ENCODE measurements around the gene NTN4. TPM values are rescaled to one million over a fixed set of nuclear protein-coding genes. Genes with fewer than 3 reads are reported as not detected.
A peak's percentile ranks its signal among the peaks of the same experiment; 100 is the strongest.

The NTN4 gene
- total RNA-seq, 1 donor from 2014 or later = 336 TPM

DNA sequence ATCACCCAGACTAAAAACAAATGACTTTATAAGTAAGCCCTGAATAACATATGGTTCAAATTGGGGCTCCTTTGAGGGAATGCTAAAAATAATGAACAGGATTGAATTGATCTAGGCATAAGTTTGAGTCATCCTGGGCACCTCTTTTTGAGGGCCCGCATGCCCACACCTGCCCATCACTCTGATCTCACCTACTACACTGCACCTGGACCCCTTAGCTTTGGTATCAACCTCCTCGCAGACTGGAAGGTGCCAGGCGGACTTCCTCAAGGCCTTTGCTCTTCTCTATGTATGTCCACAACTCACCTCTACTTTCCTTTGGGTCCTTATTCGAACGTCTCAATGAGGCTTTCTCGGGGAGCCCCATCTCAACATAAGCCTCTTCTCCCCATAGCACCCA is 17.2 kb downstream of the NTN4 start:
- peaks cover 20% of the 10 kb centered on the region for H3K9me3 Mint-ChIP-seq (ENCODE audit: low read depth)
- peaks cover 62% of the 10 kb centered on the region for H3K4me1 Mint-ChIP-seq (ENCODE audit: low read depth)
- no peak overlapping the region for H3K27ac Mint-ChIP-seq (ENCODE audit: unreplicated experiment)
- H3K36me3 Mint-ChIP-seq (ENCODE audit: low read depth) = peaks cover 60% of the 10 kb centered on the region
- no peaks in the 10 kb centered on the region for H3K27me3 Mint-ChIP-seq (ENCODE audit: low read depth)
- TF ChIP-seq, protein P1, sequence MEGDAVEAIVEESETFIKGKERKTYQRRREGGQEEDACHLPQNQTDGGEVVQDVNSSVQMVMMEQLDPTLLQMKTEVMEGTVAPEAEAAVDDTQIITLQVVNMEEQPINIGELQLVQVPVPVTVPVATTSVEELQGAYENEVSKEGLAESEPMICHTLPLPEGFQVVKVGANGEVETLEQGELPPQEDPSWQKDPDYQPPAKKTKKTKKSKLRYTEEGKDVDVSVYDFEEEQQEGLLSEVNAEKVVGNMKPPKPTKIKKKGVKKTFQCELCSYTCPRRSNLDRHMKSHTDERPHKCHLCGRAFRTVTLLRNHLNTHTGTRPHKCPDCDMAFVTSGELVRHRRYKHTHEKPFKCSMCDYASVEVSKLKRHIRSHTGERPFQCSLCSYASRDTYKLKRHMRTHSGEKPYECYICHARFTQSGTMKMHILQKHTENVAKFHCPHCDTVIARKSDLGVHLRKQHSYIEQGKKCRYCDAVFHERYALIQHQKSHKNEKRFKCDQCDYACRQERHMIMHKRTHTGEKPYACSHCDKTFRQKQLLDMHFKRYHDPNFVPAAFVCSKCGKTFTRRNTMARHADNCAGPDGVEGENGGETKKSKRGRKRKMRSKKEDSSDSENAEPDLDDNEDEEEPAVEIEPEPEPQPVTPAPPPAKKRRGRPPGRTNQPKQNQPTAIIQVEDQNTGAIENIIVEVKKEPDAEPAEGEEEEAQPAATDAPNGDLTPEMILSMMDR (IDR thresholded peaks at IDR 0.05) = no peak
- no peak for DNase-seq (ENCODE audit: low spot score)
- no peak overlapping the region for H3K4me3 Mint-ChIP-seq (ENCODE audit: unreplicated experiment)

DNA sequence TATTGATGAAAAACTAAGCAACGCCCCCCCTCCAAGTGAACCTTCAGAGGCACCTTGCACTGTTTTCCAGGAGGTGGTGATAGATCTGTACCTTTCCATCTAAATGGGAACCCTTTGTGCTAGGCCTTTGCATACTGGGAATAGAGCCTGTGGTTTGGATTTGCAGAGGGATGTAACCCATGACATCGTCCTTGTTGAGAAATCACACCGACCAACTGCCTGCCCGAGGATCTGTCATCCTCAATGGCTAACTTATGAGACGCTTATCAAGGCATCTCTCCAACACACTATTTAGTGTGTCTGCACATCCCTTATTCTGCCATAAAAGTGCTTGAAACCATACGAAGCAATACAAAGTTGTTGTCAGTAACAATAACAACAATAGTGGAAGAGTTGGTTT is 22.9 kb downstream of the NTN4 start:
- Mint-ChIP-seq H3K4me1 (ENCODE audit: low read depth) (peaks cover 84% of the 10 kb centered on the region), H3K36me3 (ENCODE audit: low read depth) (peaks cover 28% of the 10 kb centered on the region), H3K4me3 (ENCODE audit: unreplicated experiment) (no peak overlapping the region), H3K27ac (ENCODE audit: unreplicated experiment) (peak overlapping the region; percentile 52), H3K9me3 (ENCODE audit: low read depth) (no peaks in the 10 kb centered on the region), H3K27me3 (ENCODE audit: low read depth) (no peaks in the 10 kb centered on the region)
- TF ChIP-seq, protein P1 (IDR thresholded peaks at IDR 0.05) = no peak
- no peak for DNase-seq (ENCODE audit: low spot score)

DNA sequence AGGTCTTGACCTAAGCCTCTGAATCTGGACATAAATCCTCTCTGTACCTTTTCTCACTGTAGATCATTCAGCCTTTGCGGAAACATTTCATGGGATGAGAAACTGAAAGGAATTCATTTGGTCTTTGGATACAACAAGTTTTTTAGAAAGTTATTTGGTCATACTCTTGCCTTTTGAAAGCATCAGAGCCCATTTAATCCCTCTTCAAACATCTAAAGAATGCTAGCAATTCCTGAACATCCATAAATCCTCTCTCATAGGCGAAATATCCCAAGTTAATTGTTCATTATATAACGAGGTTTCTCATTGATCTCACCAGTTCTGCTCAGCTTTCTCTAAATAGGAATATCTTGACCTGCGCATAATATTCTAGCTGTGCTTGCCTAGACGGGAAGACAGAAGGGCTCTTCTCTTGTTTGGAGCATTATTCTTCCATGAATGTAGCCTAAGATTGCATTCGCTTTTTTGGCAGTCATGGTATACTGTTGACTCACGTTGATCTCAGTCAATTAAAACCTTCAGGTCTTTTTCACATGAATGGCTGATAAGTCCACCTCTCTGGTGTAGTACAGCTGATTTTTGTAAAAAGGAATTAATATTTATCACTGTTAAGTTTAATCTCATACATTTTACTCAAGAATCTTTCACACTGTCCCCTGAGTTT is 24.1 kb downstream of the NTN4 start:
- DNase-seq (ENCODE audit: low spot score) = no peak

DNA sequence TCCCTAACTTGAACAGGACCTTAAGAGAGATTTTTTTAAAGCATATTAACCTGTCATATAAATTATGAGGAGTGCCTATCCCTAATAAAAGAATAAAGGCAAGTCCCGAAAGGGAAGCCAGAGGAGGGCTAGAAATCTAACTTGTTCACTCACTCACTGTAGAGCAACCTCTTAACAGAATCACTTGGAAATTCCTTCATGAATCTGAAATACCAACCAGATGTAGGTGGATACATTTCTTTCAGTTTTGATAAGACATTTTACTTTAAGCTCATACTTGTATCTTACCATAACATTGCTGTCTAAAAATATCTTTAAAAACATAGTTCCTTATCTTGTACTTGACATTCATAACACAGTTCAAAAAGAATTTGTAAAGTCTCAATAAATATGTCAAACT is 25.7 kb downstream of the NTN4 start:
- Mint-ChIP-seq H3K4me3 (ENCODE audit: unreplicated experiment) (peak overlapping the region; percentile 1), H3K4me1 (ENCODE audit: low read depth) (peaks cover 92% of the 10 kb centered on the region), H3K27me3 (ENCODE audit: low read depth) (no peaks in the 10 kb centered on the region), H3K27ac (ENCODE audit: unreplicated experiment) (peak overlapping the region; percentile 86), H3K36me3 (ENCODE audit: low read depth) (peaks cover 24% of the 10 kb centered on the region), H3K9me3 (ENCODE audit: low read depth) (peaks cover 5% of the 10 kb centered on the region)
- DNase-seq (ENCODE audit: low spot score) = no peak
- TF ChIP-seq, protein P1 (IDR thresholded peaks at IDR 0.05) = no peak

More for the DNA sequence above, 24.1 kb downstream of the NTN4 start:
- no peaks in the 10 kb centered on the region for H3K9me3 Mint-ChIP-seq (ENCODE audit: low read depth)
- H3K4me1 Mint-ChIP-seq (ENCODE audit: low read depth) = peaks cover 87% of the 10 kb centered on the region
- H3K36me3 Mint-ChIP-seq (ENCODE audit: low read depth) = peaks cover 20% of the 10 kb centered on the region
- H3K27me3 Mint-ChIP-seq (ENCODE audit: low read depth) = no peaks in the 10 kb centered on the region
- peak overlapping the region; percentile 81 for H3K27ac Mint-ChIP-seq (ENCODE audit: unreplicated experiment)
- TF ChIP-seq, protein P1 (IDR thresholded peaks at IDR 0.05) = no peak
- H3K4me3 Mint-ChIP-seq (ENCODE audit: unreplicated experiment) = no peak overlapping the region

DNA sequence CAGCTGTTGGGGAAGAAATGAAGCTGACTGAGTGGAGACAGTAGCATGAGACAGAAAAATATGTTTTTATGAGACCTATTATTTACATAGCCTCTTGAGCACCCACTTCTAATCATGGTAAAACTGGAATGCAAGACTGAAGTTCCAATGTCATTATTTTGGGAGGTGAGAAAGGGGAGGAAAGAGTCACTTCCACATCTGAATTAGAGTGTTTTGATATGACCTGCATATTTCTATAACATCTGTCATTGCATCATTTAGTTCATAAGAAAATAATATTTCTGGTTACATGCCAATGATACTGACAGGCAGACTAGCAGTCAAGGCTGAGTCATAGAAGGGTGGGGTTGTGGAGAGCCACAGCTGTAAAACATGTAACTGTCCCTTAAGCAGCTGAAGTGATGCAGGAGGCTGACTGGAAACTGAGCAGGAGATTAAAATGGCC is 26.7 kb downstream of the NTN4 start:
- no peaks in the 10 kb centered on the region for H3K27me3 Mint-ChIP-seq (ENCODE audit: low read depth)
- H3K9me3 Mint-ChIP-seq (ENCODE audit: low read depth) = peaks cover 12% of the 10 kb centered on the region
- H3K4me1 Mint-ChIP-seq (ENCODE audit: low read depth) = peaks cover 94% of the 10 kb centered on the region
- DNase-seq (ENCODE audit: low spot score) = no peak
- peaks cover 27% of the 10 kb centered on the region for H3K36me3 Mint-ChIP-seq (ENCODE audit: low read depth)
- H3K27ac Mint-ChIP-seq (ENCODE audit: unreplicated experiment) = peak overlapping the region; percentile 86
- TF ChIP-seq, protein P1 (IDR thresholded peaks at IDR 0.05) = no peak
- H3K4me3 Mint-ChIP-seq (ENCODE audit: unreplicated experiment) = no peak overlapping the region
